NCI-H1092 treated with DMSO at 0.1 percent for 48 hours (cell line): ENCODE data around the gene GPR4.
"Not testable (repeated sequence)": the region's sequence is repeated elsewhere in the genome, so short reads cannot be mapped to it uniquely, and the experiment has no call there.

ENCODE experiments used
- DNase-seq: peaks from one replicate; lab custom pipeline; 2025; lab: John Stamatoyannopoulos, UW

GPR4 gene

DNA sequence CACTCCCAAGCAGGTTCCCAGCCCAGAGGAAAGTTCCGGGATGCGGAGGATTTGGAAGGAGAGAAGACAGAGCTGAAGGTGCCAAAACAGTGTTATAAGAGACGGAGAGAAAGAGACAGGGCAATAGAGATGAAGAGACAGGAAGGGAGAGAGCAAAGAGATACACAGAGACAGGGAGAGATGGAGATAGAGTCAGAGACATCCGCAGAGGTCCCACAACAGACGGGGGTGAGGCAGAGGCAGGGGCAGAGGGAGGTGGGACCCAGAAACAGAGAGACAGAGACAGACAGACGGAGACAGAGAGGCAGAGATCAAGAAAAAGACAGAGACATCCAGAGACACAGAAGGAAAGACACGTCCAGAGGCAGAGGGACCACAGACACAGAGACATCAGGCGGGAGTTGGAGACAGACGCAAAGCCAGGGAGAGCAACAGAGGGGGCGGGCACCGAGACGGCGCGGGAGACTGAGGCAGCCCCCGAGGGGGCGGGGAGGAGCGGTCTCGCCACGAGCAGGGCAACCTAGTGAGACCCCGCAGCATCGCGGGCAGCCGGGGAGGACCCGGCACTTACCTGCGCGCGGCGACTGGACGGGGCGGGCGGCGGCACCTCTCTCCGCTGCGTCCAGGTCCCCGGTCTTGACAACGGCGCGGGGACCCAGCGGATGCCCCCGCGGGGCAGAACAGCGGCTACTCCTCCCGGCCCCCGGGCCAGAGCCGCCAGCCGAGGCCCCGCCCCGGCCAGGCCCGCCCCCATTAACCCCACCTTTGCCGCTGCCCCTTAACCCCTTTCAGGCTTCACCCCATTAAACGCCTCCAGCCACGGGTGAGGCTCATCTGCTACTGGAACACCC lies at the start of gene GPR4:
GPR4 (minus strand) TSS at position 689 of the 851 bp plus-strand sequence. CDS start 10,346 bp downstream, outside the sequence.
- no peak for DNase-seq

DNA sequence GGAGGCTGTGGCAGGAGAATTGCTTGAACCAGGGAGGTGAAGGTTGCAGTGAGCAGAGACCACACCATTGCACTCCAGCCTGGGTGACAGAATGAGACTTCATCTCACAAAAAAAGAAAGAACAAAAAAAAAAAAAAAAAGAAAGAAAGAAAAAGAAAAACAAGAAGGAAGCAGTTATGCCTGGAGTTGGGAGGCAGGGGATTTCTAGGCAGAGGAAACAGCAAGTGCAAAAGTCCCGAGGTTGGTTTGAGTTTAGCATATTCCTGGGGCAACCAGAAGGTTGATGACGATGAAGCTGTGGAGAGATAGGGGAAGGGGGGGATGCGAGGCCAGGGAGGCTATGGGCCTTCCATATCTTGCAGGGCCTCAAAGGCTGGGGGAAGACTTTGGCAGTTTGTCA lies 48.7 kb upstream of the GPR4 start:
- no peak for DNase-seq

DNA sequence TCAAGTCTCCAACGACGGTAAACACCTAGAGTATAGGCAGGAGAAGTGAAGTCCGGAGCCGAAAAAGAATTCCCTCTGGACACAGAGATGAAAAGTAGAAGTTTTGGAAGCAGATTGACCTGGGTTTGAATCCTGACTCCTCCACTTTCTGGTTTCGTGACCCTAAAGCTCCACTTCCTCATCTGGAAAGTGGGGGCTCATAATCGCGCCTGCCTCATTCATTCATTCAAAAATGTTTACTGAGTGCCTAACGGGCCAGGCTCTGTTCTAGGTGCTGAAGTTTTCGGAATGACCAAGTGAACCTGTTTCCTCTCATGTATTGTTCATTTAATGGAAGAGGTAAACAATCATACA lies 44.3 kb upstream of the GPR4 start:
- DNase-seq: no peak

DNA sequence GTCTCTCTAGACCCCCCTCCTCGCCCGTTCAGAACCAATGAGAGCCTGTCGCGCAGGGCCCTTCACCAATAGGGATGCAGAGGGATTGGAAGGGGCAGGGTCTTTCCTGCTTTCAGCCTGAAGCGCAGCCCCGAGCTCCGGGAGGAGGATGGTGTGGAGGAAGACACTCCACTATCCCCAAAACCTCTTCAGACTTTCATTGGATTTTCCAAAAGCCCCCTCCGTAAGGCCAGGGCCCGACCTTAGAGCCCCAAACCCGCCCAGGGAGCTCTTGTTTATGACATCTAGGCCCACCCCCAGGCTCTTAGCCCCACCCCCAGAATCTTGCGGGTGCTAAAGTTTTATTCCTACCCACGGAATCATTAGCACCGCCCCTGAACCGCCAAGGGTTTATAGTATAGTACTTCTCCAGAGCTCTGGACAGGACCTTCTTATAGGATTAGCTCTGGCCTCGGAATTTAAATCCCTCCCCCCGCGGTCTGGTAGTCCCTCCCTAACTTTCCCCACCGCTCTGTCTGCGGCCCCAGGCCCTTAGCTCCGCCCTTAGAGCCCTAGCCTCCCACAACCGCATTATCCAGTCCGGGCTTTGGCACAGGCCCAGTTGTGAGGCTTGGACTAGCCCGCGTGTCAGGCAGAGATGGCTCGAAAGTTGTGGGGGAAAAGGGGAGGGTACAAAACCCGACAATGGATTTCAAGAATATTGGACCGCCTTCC lies 43.8 kb upstream of the GPR4 start:
- peak; percentile 48 for DNase-seq

DNA sequence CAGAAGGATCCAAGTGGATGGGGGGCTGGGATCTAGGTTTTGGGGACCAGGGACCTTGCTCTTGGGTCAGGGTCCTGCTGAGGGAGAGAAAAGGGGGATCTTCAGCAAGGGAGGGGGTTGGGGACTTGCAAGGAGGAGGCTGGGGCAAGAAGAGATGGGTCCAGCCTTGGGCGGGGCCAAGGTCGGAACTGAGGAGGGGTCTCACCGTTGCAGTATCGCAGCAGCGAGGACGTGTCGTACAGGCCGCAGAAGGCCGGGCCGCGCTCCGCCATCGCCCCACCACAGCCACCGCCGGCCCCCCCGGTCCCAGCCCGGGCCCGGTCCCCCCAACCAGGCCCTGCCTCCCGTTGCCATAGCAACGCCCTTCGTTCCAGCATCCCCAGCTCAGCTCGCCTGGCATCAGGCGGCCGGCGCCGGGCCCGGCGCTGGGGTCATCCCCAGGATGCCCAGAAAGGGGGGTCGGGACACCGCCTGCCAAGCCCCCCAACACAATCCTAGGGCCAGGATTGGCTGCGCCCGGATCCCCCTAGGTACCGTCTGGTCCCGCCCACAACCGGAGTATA lies 43.1 kb upstream of the GPR4 start:
- DNase-seq: no peak

DNA sequence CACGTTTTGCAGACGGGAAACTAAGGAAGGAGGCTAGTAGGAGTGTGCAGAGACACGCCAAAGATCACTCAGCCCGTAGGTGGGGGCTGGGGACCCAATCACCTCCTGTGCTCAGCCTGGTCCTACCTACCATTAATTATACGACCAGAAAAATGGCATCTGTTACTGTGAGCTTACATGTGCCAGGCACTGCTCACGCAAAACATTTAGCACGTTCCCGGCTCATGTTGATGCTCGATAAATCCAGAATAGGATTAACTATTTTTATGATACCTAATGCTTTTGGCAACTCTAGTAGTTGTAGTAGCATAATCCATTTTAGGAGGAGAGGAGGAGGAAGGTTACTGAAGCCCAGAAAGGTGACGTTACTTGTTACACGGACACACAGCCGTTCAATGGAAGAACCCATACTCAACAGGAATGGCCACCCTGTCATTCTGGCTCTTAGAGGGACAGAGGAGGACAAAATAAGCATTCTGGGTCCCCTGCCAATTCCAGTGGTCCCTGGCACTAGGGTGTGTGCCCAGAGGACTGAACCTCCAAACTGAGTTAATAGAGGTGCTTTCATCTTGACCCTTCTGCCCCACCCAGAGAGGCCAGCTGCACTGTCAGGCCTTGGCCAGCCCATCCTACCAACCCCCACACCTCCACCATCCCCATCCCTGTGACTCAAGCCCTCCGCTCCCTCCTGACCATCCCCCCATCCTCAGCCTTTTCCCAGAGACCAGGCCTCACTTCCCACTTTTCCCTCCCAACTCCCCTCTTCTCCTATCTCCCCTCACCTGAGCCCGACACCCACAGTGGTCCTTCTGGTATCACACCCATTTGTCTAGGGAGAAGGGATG lies 42.1 kb upstream of the GPR4 start:
- DNase-seq: no peak

DNA sequence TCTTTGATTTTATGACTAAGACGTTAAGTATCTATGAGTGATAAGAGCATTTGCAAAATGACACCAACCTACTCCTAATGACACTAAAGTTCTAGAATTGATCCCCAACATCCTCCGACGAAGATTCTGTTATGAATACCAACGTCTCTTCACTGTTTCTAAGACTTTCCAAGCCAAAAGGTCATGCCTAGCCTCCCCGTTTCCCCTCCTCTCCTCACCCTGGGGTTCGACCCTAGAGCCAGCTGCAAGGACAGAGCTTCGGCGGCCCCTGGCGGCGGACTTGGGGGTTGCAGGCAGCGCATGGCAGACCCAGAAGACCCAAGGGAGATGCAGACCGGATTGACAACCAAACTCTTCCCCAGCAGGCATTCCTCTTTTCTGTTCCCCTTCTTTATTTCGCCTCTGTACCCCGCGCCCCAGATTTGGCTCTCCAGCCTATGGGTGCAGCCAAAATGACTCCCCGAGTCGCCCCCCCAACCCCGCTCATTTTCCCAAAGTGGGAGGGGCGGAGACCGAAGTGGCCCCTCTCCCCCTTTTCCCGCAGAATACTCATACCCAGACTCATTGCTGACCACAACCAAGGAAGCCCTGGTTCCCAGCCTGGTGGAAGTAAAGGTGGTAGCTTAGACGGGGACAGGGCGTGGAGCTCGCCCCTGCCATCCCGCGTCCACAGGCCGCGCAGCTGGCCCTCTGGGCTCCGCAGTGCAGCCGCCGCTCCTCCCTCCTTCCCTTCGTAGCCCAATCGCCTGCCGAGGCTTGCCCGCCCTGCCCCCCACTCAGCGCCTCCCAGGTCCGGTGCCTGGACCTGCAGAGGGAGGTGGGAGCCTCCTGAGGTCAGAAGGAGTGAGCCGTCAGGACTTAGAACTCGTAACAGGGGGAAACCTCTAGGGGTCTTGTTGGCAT lies 41.3 kb upstream of the GPR4 start:
- DNase-seq: peak; percentile 73

DNA sequence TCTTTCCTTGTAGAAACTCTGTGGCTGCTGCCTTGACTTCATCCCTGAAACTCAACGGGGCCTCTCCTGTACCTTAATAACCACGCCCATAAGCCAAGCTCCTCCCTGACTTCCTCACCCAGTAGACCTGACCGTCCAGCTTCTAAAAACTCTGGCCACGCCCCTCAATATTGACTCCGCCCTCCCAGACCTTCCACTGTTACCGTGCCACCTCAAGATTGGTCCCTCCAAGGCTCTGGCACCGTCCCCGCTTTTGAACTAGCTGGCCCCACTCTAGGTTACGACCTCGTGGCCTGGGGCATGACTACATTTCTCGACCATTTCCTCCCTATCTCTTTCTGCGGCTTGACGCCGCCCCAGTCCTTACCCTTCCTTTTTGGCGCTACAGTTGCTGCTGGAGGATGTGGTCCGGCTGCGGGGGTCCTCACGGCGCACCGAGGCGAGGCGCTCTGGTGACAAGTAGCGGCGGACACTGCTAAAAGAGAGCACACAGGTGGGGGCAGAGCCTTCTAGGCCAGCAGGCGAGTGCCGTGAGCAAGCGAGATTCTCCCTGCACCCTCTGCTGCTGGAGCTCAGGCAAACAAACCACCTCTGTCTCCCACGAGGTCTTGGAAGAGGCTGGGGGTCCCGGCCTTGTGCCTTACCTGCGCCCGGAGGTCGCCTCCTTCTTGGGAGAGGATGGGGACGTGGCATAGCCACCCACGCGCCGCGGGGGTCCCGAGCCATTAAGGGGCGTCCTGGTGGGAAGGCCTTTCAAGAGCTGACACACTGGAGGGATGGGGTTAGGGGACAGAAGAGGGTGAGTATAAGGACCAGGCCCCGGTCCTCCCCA lies 39.5 kb upstream of the GPR4 start:
- DNase-seq: peak; percentile 28

DNA sequence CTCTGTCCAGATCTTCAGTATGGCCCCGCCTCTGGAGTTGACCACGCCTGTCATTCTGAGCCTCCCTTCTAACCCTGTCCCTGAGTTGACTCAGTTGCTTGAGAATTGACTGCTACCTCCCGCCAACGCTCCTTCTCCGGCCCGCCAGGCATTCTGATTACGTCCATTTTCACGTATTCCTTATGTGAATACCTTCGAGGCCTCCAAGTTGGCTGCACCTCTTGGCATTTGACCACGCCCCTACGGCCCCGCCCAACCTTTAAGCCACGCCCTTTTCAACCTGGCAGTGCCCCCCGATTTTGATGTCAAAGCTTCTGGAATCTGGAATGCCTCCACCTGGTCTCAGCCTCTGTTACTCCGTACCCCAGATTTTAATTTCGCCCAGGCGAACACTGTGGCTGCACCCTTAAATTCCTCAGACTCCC lies 38.8 kb upstream of the GPR4 start:
- DNase-seq: no peak

DNA sequence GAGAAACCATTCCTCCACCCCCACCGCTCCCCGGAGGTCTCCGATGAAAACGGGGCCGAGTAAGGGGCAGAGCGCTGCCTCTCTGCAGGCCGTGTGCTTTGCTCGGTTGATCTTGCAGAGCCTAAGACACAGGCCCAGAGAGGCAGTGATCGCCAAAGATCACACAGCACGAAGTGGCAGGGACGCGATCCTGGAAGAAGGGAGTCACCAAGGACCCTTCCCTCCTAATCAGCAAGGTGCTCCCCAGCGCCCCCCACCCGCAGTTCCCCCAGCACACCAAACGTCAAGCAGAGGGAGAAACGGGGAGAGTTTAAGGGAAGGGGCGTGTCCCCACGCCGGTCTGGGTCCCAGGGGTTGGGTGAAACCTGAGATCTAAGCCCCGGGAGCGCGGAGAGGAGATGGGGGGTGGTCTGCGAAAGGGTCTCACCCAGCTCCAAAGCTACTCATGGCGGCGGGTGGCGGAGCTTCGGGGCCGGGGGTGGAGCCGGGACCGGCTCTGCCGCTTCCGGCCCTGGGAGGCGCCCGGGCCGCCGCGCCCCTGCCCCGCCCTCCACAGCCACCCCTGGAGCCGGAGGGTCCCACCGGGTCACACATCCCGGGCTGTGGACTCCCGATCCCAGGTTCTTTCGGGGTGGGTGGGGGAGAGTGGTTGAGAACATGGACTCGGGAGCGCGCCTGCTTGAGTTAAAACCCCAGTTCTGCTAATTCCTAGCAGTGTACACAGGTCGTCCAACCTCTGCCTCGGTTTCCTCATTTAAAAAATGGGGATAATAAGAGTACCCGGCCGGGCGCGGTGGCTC lies 37.1 kb upstream of the GPR4 start, which contains the start of gene EML2:
EML2 (minus strand) TSS at position 468 of the 800 bp plus-strand sequence; CDS start at position 447, 21 bp downstream.
- peak; percentile 13 for DNase-seq

DNA sequence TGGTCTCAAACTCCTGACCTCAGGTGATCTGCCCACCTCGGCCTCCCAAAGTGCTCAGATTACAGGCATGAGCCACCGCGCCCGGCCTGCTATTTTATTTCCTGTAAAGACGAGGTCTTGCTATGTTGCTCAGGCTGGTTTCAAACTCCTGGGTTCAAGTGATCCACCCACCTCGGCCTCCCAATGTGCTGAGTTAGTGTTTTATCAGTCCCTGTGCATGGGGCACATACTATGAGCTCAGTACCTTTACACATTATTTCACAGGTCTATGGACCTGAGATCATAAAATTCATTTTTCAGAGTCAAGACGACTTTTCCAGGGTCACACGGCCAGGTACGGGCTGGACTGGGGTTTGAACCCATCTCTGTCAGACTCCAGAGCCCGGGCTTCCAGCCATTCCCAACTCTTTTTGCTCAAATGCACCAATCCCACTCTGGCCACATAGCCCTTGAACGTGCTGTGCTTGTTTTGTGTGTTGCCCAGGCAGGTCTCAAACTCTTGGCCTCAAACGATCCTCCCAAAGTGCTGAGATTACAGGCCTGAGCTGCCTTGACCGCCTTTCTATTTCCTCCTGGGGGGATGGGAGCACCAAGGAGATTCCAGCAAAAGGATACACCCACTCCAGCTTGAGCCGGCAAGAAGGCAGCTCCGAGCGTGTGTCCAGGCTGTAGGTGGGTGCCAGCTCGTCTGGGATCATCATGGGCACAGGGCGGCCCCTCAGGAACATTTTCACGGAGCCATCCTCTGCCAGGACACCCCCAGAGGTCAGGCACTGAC lies 36.1 kb upstream of the GPR4 start:
- DNase-seq: no peak

DNA sequence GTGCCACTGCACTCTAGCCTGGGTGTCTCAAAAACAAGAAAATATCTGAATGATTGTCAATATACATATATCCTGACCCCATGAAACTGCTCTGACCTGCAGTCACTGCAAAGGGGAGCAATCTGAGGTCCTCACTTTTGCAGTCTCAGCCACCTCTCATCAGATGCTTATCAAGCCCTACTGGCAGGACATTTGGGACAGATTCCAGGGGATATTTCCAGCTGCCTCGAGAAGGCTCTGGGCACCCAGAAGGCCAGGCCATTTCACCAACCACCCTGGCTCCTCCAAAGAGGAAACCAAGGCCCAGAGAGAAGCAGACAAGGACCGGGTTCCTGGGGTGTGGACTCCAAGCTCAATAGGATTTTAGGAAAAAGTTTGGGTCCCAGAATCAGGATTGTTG lies 34.9 kb upstream of the GPR4 start:
- DNase-seq: no peak

DNA sequence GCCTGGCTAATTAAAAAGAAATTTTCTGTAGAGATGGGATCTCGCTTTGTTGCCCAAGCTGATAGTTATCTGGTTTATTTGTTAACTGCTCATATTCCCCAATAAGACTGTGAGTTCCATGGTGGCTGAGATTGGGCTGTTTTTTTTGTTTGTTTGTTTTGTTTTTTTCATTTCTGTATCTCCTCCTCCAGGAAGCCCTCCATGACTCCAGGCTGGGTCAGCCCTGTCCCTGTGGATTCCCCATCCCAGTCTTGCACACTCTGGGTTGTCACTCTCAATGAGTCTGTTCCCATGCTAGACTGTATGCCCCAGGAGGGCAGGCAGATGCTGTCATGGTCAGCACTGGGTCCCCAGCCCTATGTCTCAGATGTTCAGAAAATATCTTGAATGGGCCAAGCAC lies 34.3 kb upstream of the GPR4 start:
- no peak for DNase-seq

DNA sequence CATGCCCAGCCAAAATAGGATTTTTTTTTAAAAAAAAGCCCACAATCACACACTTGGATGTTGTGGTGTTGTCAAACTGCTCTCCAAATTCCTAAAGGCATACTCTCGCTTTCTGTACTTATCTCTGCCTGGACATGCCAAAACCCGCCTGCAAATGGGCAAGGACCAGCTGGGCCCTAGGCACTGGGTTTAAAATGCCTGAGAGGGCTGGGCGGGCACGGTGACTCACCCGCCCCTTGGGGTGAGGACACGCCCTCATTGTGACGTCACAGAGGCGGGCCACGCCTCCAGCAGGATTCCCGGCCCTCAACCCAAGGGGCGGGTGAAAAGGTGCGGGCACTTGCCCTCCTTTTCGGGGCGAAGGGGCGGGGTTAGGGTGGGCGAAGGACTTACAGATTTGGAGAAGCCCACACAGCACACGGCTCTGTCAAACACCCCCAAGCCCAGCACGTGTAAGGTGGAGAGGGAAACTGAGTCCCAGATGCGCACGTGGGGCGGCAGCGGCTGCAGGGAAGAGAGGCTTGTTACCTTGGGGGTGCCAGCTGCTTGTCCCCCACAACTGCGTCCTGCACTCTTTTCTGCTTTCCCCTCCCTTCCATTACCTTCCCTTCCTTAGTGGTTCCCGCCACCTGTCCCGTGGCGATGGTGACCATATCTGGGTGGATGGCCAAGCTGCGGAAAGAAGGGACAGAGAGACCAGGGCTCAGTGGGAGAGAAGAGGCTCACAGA lies 30.6 kb upstream of the GPR4 start:
- no peak for DNase-seq

DNA sequence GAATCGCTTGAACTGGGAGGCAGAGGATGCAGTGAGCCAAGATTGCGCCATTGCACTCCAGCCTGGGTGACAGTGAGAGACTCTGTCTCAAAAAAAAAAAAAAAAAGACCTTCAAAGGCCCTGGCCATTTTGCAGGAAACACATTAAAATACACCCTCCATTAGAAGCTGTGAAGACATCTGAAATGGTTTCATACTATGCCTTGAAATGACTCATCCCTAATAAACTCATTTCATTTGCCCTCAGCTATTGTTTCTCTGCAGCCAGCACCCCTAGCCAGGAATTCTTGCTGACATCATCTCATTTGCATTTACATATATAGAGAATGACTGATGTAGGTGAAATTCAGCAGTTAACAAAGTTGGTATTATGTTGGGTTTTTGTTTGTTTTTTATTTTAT lies 28.5 kb upstream of the GPR4 start:
- DNase-seq: no peak

DNA sequence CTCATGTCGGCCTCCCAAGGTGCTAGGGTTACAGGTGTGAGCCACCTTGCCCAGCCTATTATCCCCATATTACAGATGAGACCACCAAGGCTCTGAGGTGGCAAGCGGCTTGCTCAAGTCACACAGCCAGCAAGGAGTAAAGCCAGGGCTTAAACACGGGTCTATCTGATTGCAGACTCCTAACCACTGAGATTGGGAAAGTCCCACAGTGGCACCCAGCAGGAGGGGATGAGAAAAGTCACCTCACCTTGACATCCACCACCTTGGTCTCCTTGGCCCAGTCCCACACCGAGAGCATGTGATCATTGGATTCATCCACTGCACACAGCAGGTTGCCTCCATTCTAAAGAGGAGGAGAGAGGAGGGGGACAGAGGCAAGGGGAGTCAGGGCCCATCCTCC lies 27.7 kb upstream of the GPR4 start:
- no peak for DNase-seq

DNA sequence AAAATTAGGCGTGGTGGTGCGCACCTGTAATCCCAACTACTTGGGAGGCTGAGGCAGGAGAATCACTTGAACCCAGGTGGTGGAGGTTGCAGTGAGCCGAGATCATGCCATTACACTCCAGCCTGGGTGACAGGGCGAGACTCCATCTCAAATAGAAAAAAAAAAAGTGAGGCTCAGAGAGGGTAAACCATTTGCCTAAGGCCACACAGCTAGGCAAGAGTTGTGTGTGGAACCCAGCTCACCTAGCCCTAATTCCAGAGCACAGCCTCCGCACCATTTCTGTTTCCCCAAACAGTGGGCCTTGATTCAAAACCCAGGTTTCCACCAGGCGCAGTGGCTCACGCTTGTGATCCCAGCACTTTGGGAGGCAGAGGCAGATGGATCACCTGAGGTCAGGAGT lies 26.2 kb upstream of the GPR4 start:
- not testable (repeated sequence) for DNase-seq

DNA sequence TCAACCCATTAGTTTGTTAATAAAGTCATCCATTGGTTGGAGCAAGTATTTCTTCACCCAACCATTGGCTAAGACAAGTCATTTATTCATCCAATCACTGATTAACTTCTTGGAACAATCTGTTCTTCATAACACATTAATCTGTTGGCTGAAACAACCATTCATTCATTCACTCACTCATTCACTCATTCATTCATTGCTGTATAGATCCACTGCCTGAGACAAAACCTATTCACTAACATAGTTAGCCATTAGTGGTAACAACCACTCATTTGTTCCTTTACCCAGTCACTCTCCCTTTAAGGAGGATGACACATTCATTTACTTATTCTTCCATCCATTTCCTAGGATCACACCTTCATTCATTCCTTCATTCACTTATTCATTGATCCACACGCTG lies 22.0 kb upstream of the GPR4 start:
- no peak for DNase-seq
